HepG2 (cell line): ENCODE data around the gene ESYT1. TPM values are rescaled to one million over a fixed set of nuclear protein-coding genes. Genes with fewer than 3 reads are reported as not detected.
A peak's percentile ranks its signal among the peaks of the same experiment; 100 is the strongest.

Experiments used
- AFF4 ChIP-seq: sonication (generic); formaldehyde crosslinking; IDR thresholded peaks from 2 replicates; pipeline ENCODE4 v1.4.0; 2020; ENCODE audit warnings: missing genetic modification reagents
- ATF3 ChIP-seq: sonication (generic); formaldehyde crosslinking; IDR thresholded peaks from 2 replicates; pipeline ENCODE4 v1.4.0; 2020; ENCODE audit warnings: missing genetic modification reagents
- CENPBD1 ChIP-seq: sonication (generic); formaldehyde crosslinking; IDR thresholded peaks from 2 replicates; pipeline ENCODE4 v1.8.0; 2022; ENCODE audit warnings: missing genetic modification reagents, low read depth, mild to moderate bottlenecking, borderline replicate concordance
- CERS6 ChIP-seq: sonication (generic); formaldehyde crosslinking; IDR thresholded peaks from 2 replicates; pipeline ENCODE4 v1.5.0; 2020; ENCODE audit warnings: missing genetic modification reagents
- FOXA1 ChIP-seq, 2 experiments: fragments of 450-650 bp in 1 of 2; sonication (generic) in 1 of 2; formaldehyde crosslinking in 1 of 2; IDR thresholded peaks; 2 replicates each; pipeline versions ENCODE4 v1.4.0 to v1.6.1; 2016 to 2020; ENCODE audit warnings: missing genetic modification reagents in 1 of 2
- KLF12 ChIP-seq: sonication (generic); formaldehyde crosslinking; IDR thresholded peaks from 2 replicates; pipeline ENCODE4 v1.4.0; 2020; ENCODE audit warnings: missing genetic modification reagents, borderline replicate concordance
- NFIB ChIP-seq: sonication (generic); formaldehyde crosslinking; IDR thresholded peaks from 2 replicates; pipeline ENCODE4 v1.9.0; 2021; ENCODE audit warnings: missing genetic modification reagents, mild to moderate bottlenecking, borderline replicate concordance
- NR2F6 ChIP-seq, 2 experiments: IDR thresholded peaks; 2 replicates each; pipeline ENCODE4 v1.6.1; 2016; ENCODE audit warnings: antibody characterized with exemption in 1 of 2, mild to moderate bottlenecking in 1 of 2
- PATZ1 ChIP-seq: sonication (generic); formaldehyde crosslinking; IDR thresholded peaks from 2 replicates; pipeline ENCODE4 v1.4.0; 2020; ENCODE audit warnings: missing genetic modification reagents
- PLRG1 ChIP-seq: fragments of 450-650 bp; conservative IDR thresholded peaks from 2 replicates; pipeline ENCODE4 v1.6.1; 2016
- SMARCE1 ChIP-seq: fragments of 450-650 bp; IDR thresholded peaks from 2 replicates; pipeline ENCODE4 v1.6.1; 2017; ENCODE audit warnings: borderline replicate concordance
- TFDP2 ChIP-seq: sonication (generic); formaldehyde crosslinking; IDR thresholded peaks from 2 replicates; pipeline ENCODE4 v1.4.0; 2020; ENCODE audit warnings: missing genetic modification reagents
- ZMAT3 ChIP-seq: sonication (generic); formaldehyde crosslinking; conservative IDR thresholded peaks from 2 replicates; pipeline ENCODE4 v1.7.0; 2021; ENCODE audit warnings: missing genetic modification reagents
- ZNF136 ChIP-seq: sonication (generic); formaldehyde crosslinking; IDR thresholded peaks from 2 replicates; pipeline ENCODE4 v1.8.1; 2022; ENCODE audit warnings: low read depth, mild to moderate bottlenecking, moderate library complexity, missing genetic modification reagents
- ZNF274 ChIP-seq: sonication (generic); formaldehyde crosslinking; IDR thresholded peaks from 2 replicates; pipeline ENCODE4 v1.5.1; 2020; ENCODE audit warnings: mild to moderate bottlenecking, missing genetic modification reagents
- ZNF367 ChIP-seq: sonication (generic); formaldehyde crosslinking; IDR thresholded peaks from 2 replicates; pipeline ENCODE4 v1.4.0; 2020; ENCODE audit warnings: missing genetic modification reagents, borderline replicate concordance
- ZNF44 ChIP-seq: sonication (generic); formaldehyde crosslinking; IDR thresholded peaks from 2 replicates; pipeline ENCODE4 v1.5.1; 2020; ENCODE audit warnings: mild to moderate bottlenecking, missing genetic modification reagents
- ZNF616 ChIP-seq: sonication (generic); formaldehyde crosslinking; IDR thresholded peaks from 2 replicates; pipeline ENCODE4 v1.5.0; 2020; ENCODE audit warnings: low read depth, mild to moderate bottlenecking, missing genetic modification reagents
- polyA plus RNA-seq, 8 experiments: library from polyadenylated mRNA; depleted of rRNA in 3 of 8; stranded (reverse) in 7 of 8; unstranded in 1 of 8; fragments of >200 nt; fragmentation: Illumina TruSeq in 4 of 8; extraction: Trizol in 4 of 8; gene quantifications; 2 replicates each; pipeline versions ENCODE4 v1.2.1 to v1.2.3, GENCODE V29; 2011 to 2016; ENCODE audit warnings: low read depth in 4 of 8, missing spikeins in 1 of 8, mixed read lengths in 1 of 8; ENCODE audit not compliant: insufficient read depth in 1 of 8
- total RNA-seq, 5 experiments: library from RNA; depleted of rRNA; stranded (reverse); fragments of >200 nt; fragmentation: Illumina TruSeq; extraction: Trizol; gene quantifications; 2 replicates each; pipeline ENCODE4 v1.2.3, GENCODE V29; 2016; ENCODE audit warnings: low read depth in 1 of 5
- TF ChIP-seq, protein P1 (sequence below): IDR thresholded peaks from 2 replicates; pipeline ENCODE4 v1.6.1; 2016; ENCODE audit warnings: missing compliant biosample characterization, missing genetic modification reagents, borderline replicate concordance

Gene ESYT1
- total and polyA plus RNA-seq, 2 of the 13 experiments (the other 11 are each of a cell fraction or from before 2014, with no cell fraction given) = 66.9 to 71.0 TPM

GRCh38 chr12:56080556-56081138 lies 47.4 kb upstream of the ESYT1 start (continued):
- TF ChIP-seq PATZ1 (peak; percentile 98), CENPBD1 (CRISPR knock-in tag) (no peak), ZNF616 (0 out of 2 replicates have a peak, but pooled peaks have one; percentile 17), SMARCE1 (no peak), ZNF274 (CRISPR knock-in tag) (no peak), ATF3 (peak; percentile 56), PLRG1 (no peak), ZNF367 (no peak), TFDP2 (CRISPR knock-in tag) (no peak), NFIB (CRISPR knock-in tag) (no peak), KLF12 (CRISPR knock-in tag) (no peak), ZNF136 (CRISPR knock-in tag) (no peak), AFF4 (CRISPR knock-in tag) (0 out of 2 replicates have a peak, but pooled peaks have one; percentile 43), NR2F6 (IDR thresholded peaks at IDR 0.05) (peak; percentile 67; the same call in 1 of the 2 replicates), NR2F6 (CRISPR knock-in tag; IDR thresholded peaks at IDR 0.05) (peak; percentile 82), CERS6 (CRISPR knock-in tag) (no peak), FOXA1 (IDR thresholded peaks at IDR 0.05) (no peak), FOXA1 (CRISPR knock-in tag; IDR thresholded peaks at IDR 0.05) (peak; percentile 78), ZMAT3 (peak; percentile 17; the same call in 1 of the 2 replicates), ZNF44 (CRISPR knock-in tag) (no peak)
- TF ChIP-seq, protein P1, sequence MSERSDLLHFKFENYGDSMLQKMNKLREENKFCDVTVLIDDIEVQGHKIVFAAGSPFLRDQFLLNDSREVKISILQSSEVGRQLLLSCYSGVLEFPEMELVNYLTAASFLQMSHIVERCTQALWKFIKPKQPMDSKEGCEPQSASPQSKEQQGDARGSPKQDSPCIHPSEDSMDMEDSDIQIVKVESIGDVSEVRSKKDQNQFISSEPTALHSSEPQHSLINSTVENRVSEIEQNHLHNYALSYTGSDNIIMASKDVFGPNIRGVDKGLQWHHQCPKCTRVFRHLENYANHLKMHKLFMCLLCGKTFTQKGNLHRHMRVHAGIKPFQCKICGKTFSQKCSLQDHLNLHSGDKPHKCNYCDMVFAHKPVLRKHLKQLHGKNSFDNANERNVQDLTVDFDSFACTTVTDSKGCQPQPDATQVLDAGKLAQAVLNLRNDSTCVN (CRISPR knock-in tag) = no peak
